Measurements from ENCODE around the gene ARHGEF1.

GRCh38 chr19:41879670-41880328 is 3.2 kb upstream of the ARHGEF1 start:
- TF ChIP-seq CTCF (IDR thresholded peaks at IDR 0.05 in 4 of 5, conservative IDR thresholded peaks at IDR 0.05 in 1 of 5), result no peak
- no peak for TF ChIP-seq POLR2A (IDR thresholded peaks at IDR 0.05)
